SKM-1 (cell line): Measurements from ENCODE around the gene ATP9B.

Experiments used
- DNase-seq: peaks from one replicate; lab custom pipeline; 2025; ENCODE audit not compliant: unreplicated experiment; lab: John Stamatoyannopoulos, UW

ATP9B gene

GRCh38 chr18:79195716-79196683 is 126.8 kb downstream of the ATP9B start:
- DNase-seq = no peak

- DNase-seq = no peak
Measured at GRCh38 chr18:79197531-79197930, 128.3 kb downstream of the ATP9B start.

- no peak for DNase-seq
Measured at GRCh38 chr18:79199691-79200374, 130.6 kb downstream of the ATP9B start.

GRCh38 chr18:79200546-79201268 is 131.5 kb downstream of the ATP9B start:
- no peak for DNase-seq

- no peak for DNase-seq
Measured at GRCh38 chr18:79203017-79203605, 133.9 kb downstream of the ATP9B start.

DNA sequence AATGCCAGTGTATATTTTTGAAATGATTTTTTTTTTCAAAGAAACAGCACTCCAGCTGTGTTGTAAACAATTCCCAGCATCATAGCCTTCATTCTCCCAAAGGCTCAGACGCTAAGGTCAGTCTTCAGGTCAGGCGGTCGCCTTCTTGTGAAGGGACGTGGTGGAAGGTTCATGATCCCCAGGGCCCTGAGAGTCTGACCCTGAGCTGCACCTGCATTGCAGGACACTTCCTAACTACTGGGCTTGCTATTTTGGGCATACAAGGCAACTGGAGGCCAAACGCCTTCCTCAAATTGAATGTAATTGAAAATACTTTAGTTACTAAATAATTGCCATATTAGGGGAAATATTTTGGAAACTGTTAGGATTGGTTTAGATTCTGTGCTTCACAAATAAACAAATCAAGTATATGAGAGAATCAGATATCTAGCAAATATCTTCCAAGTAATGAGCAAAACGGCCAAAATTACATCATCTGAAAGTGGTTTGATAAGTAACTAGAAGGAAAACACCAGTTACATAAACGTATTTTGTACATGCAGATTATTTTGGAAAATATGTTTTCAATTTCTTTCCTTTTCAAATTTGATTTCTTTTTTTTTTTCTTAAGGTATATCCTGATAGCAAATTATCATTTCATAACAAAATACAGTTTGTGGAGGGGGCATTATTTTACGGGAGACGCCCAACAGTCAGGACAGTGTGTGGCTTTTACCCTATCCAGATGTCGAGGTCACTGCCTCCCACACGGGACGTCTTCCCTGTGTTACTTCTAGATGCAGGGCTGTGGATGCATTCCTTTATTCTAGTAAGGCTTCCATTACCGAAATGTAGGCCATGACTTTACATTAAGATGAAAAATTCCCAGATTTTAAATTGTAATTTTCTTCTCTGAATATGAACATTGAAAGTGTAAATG is 136.0 kb downstream of the ATP9B start:
- DNase-seq = no peak

DNA sequence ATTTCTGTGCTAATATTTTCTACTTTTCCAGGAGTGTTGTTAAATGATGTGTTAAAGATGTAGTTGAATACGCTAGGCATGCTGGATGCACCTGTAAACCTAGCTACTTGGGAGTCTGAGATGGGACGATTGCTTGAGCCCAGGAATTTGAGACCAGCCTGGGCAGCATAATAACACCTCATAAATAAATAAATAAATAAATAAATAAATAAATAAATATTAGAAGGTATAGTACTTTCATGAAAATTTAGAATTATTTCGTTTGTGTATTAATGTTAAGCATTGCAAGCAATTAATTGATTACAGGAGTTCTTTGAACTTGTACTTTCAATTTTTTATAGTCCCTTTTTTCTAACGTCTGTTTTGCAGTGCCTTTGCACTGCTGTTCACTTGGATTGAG is 137.2 kb downstream of the ATP9B start:
- DNase-seq = no peak

- DNase-seq = no peak
Measured at GRCh38 chr18:79208906-79209305, 139.7 kb downstream of the ATP9B start.

DNA sequence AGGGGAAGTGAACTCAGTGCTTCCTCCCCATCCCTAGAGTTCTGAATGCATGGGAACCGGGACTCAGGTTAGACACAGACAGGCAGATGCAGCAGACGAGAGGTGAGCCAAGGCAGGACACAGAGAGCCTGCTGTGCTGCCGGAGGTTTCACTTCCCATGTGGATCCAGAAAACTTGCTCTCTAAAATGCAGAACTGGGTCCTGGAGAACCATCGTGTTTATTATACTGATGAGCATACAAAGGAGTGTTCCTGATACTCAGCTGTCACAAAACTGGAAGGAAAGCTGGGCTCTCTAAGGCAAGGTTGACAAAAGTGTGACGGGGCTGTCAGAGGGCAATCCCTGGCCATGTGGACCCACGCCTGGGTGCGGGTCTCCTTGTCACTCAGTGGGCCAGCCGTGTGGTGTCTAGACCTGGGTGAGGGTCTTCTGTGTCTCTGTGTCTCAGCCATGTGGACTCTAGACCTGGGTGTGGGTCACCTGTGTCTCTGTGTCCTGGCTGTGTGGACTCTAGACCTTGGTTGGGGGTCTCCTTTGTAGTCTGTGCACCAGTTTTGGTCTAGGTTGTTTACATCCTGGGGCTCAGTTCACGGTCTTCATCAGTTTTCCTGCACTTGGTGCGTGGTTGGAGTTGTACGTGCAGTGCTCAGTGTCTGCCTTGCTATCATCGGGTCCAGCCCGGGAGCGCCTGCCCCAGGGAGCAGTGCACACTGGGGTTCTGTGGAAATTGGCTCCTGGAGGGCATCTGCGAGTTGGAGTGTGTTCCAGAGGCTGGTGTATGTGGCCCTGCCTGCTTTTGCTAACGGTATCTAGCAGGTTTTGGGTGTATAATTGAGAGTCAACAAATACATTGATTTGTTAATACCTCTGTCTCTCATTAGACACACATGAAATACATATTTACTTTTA is 141.1 kb downstream of the ATP9B start:
- no peak for DNase-seq

DNA sequence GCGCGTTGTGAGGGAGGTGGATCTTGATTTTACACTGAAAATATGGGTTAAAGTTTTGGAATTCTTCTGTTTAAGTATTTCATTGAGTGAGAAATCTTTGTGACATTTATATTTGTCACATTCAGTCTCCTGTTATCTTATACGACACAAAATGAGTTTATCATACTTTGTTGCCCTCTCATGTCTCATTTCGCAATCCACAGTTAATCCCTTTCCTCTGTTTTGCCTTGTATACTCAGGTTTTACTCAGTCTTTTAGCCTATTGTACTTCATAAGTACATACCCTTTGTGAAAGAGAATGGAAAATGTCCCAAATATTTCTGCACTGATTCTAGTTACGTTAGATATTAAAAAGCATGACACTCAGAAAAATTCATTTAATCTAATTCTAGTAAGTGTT is 142.7 kb downstream of the ATP9B start:
- no peak for DNase-seq

DNA sequence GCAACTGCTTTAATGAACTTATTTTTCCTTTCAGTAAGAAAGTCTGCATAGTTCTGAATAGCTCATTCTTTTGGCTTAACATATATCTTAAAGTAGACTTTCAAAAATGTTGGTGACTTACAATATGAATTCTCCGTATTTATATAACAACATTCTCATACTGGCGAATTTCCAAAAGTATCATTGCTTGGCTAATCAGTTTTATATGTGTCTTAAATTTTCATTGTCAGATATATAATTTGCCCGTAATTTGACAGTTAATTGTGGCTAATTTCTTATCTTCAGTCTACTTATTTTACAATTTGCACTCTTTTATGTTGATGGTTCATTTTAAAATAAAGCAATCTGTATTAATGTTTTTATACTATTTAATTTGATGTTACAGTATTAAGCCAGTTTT is 144.9 kb downstream of the ATP9B start:
- no peak for DNase-seq

- no peak for DNase-seq
Measured at GRCh38 chr18:79216176-79216575, 147.0 kb downstream of the ATP9B start.

GRCh38 chr18:79217979-79218604 is 148.9 kb downstream of the ATP9B start:
- DNase-seq = no peak

GRCh38 chr18:79218605-79219190 is 149.5 kb downstream of the ATP9B start:
- DNase-seq = no peak

DNA sequence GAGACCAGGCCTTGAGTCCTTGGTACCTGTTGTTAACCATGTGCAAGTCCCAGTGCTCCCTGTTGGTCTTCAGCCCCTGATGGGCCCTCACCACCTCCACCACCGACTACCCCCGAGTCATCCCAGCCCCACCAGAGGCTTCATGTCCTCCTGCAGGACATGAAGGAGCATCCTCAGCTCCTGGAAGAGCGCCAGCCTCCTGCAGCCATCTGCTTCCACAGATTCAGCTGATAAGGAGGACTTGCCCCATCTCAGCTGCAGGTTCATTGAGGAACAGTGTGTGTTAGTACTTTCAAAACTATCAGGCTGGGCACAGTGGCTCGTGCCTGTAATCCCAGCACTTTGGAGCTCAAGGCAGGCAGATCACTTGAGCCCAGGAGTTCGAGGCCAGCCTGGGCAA is 151.9 kb downstream of the ATP9B start:
- no peak for DNase-seq

GRCh38 chr18:79222790-79223189 is 153.6 kb downstream of the ATP9B start:
- DNase-seq = no peak

- no peak for DNase-seq
Measured at GRCh38 chr18:79223431-79223830, 154.2 kb downstream of the ATP9B start.

DNA sequence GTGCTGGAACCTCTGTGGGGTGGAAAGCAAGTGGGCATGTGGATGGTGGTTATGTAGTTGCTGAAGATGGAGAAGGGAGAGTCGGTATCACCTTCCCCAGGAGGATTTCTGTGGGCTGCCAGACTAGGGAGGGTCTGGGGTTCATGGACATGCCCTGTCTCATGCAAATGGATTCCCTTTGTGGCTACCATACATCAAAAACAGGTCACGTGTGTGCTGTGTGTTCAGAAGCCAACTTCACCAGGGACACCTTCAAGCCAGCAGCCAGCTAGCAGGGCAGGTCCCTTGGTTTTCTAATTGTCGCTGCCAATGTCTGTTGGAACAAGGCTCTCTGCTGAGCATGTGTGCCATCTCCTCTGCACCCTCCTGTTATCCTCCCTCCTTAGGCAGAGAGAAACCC is 155.2 kb downstream of the ATP9B start:
- DNase-seq = no peak
